HUES6 (cell line): ENCODE measurements around the gene PPP2R2B.

Source experiments
- H3K27ac ChIP-seq: 2 replicates; pipeline ENCODE4 v1.7.0; 2013; ENCODE audit warnings: low read depth, mild to moderate bottlenecking, low read length, inconsistent platforms
- H3K27me3 ChIP-seq: 2 replicates; pipeline ENCODE4 v1.6.1; 2013; ENCODE audit warnings: low read length; ENCODE audit not compliant: control insufficient read depth, insufficient read depth
- H3K36me3 ChIP-seq: 2 replicates; pipeline ENCODE4 v1.6.1; 2013; ENCODE audit warnings: low read length; ENCODE audit not compliant: control insufficient read depth, insufficient read depth
- H3K4me1 ChIP-seq: 2 replicates; pipeline ENCODE4 v1.6.1; 2013; ENCODE audit warnings: low read length; ENCODE audit not compliant: control insufficient read depth, insufficient read depth
- H3K4me3 ChIP-seq: 2 replicates; pipeline ENCODE4 v1.5.1; 2013; ENCODE audit warnings: low read depth, low read length
- H3K9ac ChIP-seq: one replicate; pipeline ENCODE4 v1.6.1; 2013; ENCODE audit warnings: mild to moderate bottlenecking, low read length
- H3K9me3 ChIP-seq: 2 replicates; pipeline ENCODE4 v1.6.1; 2013; ENCODE audit warnings: low read depth, low read length; ENCODE audit not compliant: control insufficient read depth, insufficient read depth

The PPP2R2B gene

GRCh38 chr5:146860213-146860893 is 18.2 kb downstream of the PPP2R2B start:
- Histone ChIP-seq H3K4me1 (peaks cover 11% of the 10 kb centered on the region; the same call in 1 of the 2 replicates), H3K9ac (no peak overlapping the region), H3K27ac (no peak overlapping the region), H3K4me3 (no peak overlapping the region), H3K9me3 (no peaks in the 10 kb centered on the region), H3K27me3 (no peaks in the 10 kb centered on the region), H3K36me3 (no peaks in the 10 kb centered on the region; the same call in 1 of the 2 replicates)

GRCh38 chr5:146852089-146852488 is 26.5 kb downstream of the PPP2R2B start:
- H3K4me1 ChIP-seq, result peaks cover 22% of the 10 kb centered on the region
- H3K27ac ChIP-seq, result no peak overlapping the region
- no peak overlapping the region for H3K4me3 ChIP-seq
- no peak overlapping the region for H3K9ac ChIP-seq
- H3K27me3 ChIP-seq, result no peaks in the 10 kb centered on the region
- H3K9me3 ChIP-seq, result no peaks in the 10 kb centered on the region
- no peaks in the 10 kb centered on the region for H3K36me3 ChIP-seq

- Histone ChIP-seq H3K9ac (no peak overlapping the region), H3K27ac (no peak overlapping the region)
Measured at GRCh38 chr5:146851133-146851532, 27.4 kb downstream of the PPP2R2B start.

GRCh38 chr5:146849694-146850303 is 28.8 kb downstream of the PPP2R2B start:
- Histone ChIP-seq H3K4me1 (peaks cover 17% of the 10 kb centered on the region), H3K4me3 (no peak overlapping the region), H3K9me3 (no peaks in the 10 kb centered on the region), H3K27ac (no peak overlapping the region), H3K27me3 (no peaks in the 10 kb centered on the region), H3K36me3 (no peaks in the 10 kb centered on the region), H3K9ac (no peak overlapping the region)

More at GRCh38 chr5:146851133-146851532, 27.4 kb downstream of the PPP2R2B start:
- no peaks in the 10 kb centered on the region for H3K9me3 ChIP-seq
- peaks cover 17% of the 10 kb centered on the region for H3K4me1 ChIP-seq
- H3K4me3 ChIP-seq, result no peak overlapping the region
- H3K36me3 ChIP-seq, result no peaks in the 10 kb centered on the region
- H3K27me3 ChIP-seq, result no peaks in the 10 kb centered on the region

GRCh38 chr5:146848133-146848532 is 30.4 kb downstream of the PPP2R2B start:
- H3K36me3 ChIP-seq, result no peaks in the 10 kb centered on the region
- H3K9ac ChIP-seq, result no peak overlapping the region
- H3K4me3 ChIP-seq, result no peak overlapping the region
- H3K4me1 ChIP-seq, result peaks cover 14% of the 10 kb centered on the region
- H3K27me3 ChIP-seq, result no peaks in the 10 kb centered on the region
- H3K9me3 ChIP-seq, result no peaks in the 10 kb centered on the region
- no peak overlapping the region for H3K27ac ChIP-seq

- peaks cover 9% of the 10 kb centered on the region; the same call in 1 of the 2 replicates for H3K4me1 ChIP-seq
- H3K36me3 ChIP-seq, result no peaks in the 10 kb centered on the region
- no peaks in the 10 kb centered on the region for H3K27me3 ChIP-seq
- no peak overlapping the region for H3K27ac ChIP-seq
- H3K9ac ChIP-seq, result no peak overlapping the region
- H3K9me3 ChIP-seq, result 0 out of 2 replicates have a peak, but pooled peaks cover 3% of the 10 kb centered on the region
- no peak overlapping the region for H3K4me3 ChIP-seq
Measured at GRCh38 chr5:146840016-146840415, 38.5 kb downstream of the PPP2R2B start.

GRCh38 chr5:146836226-146836842 is 42.2 kb downstream of the PPP2R2B start:
- no peak overlapping the region for H3K9ac ChIP-seq
- no peak overlapping the region for H3K27ac ChIP-seq
- no peaks in the 10 kb centered on the region for H3K27me3 ChIP-seq
- H3K36me3 ChIP-seq, result no peaks in the 10 kb centered on the region
- 0 out of 2 replicates have a peak, but pooled peaks cover 2% of the 10 kb centered on the region for H3K9me3 ChIP-seq
- no peak overlapping the region for H3K4me3 ChIP-seq
- peaks cover 9% of the 10 kb centered on the region; the same call in 1 of the 2 replicates for H3K4me1 ChIP-seq

- no peak overlapping the region for H3K4me3 ChIP-seq
- H3K9me3 ChIP-seq, result no peaks in the 10 kb centered on the region
- H3K36me3 ChIP-seq, result no peaks in the 10 kb centered on the region
- no peak overlapping the region for H3K27ac ChIP-seq
- no peak overlapping the region for H3K9ac ChIP-seq
- no peaks in the 10 kb centered on the region for H3K27me3 ChIP-seq
- no peaks in the 10 kb centered on the region for H3K4me1 ChIP-seq
Measured at GRCh38 chr5:146832985-146833732, 45.4 kb downstream of the PPP2R2B start.

- Histone ChIP-seq H3K36me3 (no peaks in the 10 kb centered on the region), H3K9ac (no peak overlapping the region), H3K9me3 (no peaks in the 10 kb centered on the region), H3K4me1 (no peaks in the 10 kb centered on the region), H3K27ac (no peak overlapping the region), H3K27me3 (no peaks in the 10 kb centered on the region), H3K4me3 (no peak overlapping the region)
Measured at GRCh38 chr5:146828385-146828784, 50.2 kb downstream of the PPP2R2B start.

- no peak overlapping the region for H3K9ac ChIP-seq
- H3K27me3 ChIP-seq, result no peaks in the 10 kb centered on the region
- H3K36me3 ChIP-seq, result no peaks in the 10 kb centered on the region
- no peak overlapping the region for H3K4me3 ChIP-seq
- H3K4me1 ChIP-seq, result no peaks in the 10 kb centered on the region
- H3K9me3 ChIP-seq, result no peaks in the 10 kb centered on the region
- no peak overlapping the region for H3K27ac ChIP-seq
Measured at GRCh38 chr5:146827901-146828300, 50.7 kb downstream of the PPP2R2B start.
